Osteoblast (primary cell): ENCODE measurements around the gene BHMT2. TPM values are rescaled to one million over a fixed set of nuclear protein-coding genes. Genes with fewer than 3 reads are reported as not detected.

ENCODE experiments used
- DNase-seq: peaks from one replicate; pipeline ENCODE4 v3.0.0; 2011; ENCODE audit warnings: low spot score, mixed read lengths; ENCODE audit not compliant: insufficient read length; ENCODE audit errors: missing footprints
- H2AFZ ChIP-seq: 2 replicates; pipeline ENCODE4 v1.6.0; 2011; ENCODE audit warnings: mild to moderate bottlenecking, low read length
- H3K27ac ChIP-seq: 2 replicates; pipeline ENCODE4 v1.5.1; 2011; ENCODE audit warnings: mild to moderate bottlenecking, low read depth, low read length, moderate library complexity
- H3K27me3 ChIP-seq: 2 replicates; pipeline ENCODE4 v1.6.0; 2012; ENCODE audit warnings: mild to moderate bottlenecking, control low read depth, inconsistent platforms, low read length, moderate library complexity; ENCODE audit not compliant: insufficient read depth
- H3K36me3 ChIP-seq: 2 replicates; pipeline ENCODE4 v1.5.1; 2011; ENCODE audit warnings: mild to moderate bottlenecking, low read length, control low read depth, moderate library complexity; ENCODE audit not compliant: insufficient read depth
- H3K4me1 ChIP-seq: 2 replicates; pipeline ENCODE4 v1.5.1; 2011; ENCODE audit warnings: mild to moderate bottlenecking, low read length, control low read depth, moderate library complexity; ENCODE audit not compliant: insufficient read depth
- H3K4me2 ChIP-seq: 2 replicates; pipeline ENCODE4 v1.6.0; 2011; ENCODE audit warnings: mild to moderate bottlenecking, low read length; ENCODE audit not compliant: insufficient read depth
- H3K4me3 ChIP-seq: fragments of 200-600 bp; sonication (generic); 3 replicates; pipeline ENCODE4 v1.5.1; 2012; ENCODE audit warnings: mild to moderate bottlenecking, low read length, inconsistent platforms; ENCODE audit not compliant: insufficient read depth
- H3K79me2 ChIP-seq: 2 replicates; pipeline ENCODE4 v1.6.0; 2012; ENCODE audit warnings: mild to moderate bottlenecking, low read length, control low read depth, inconsistent platforms; ENCODE audit not compliant: insufficient read depth
- H3K9me3 ChIP-seq: 2 replicates; pipeline ENCODE4 v1.5.1; 2011; ENCODE audit warnings: low read depth, low read length, control low read depth
- H4K20me1 ChIP-seq: 2 replicates; pipeline ENCODE4 v1.6.0; 2012; ENCODE audit warnings: mild to moderate bottlenecking, low read length, control low read depth; ENCODE audit not compliant: insufficient read depth
- total RNA-seq: library from RNA; depleted of rRNA; stranded (reverse); fragments of >200 nt; gene quantifications from 2 replicates; pipeline ENCODE4 v1.2.3, GENCODE V29; 2012
- TF ChIP-seq, protein P1 (sequence below): IDR thresholded peaks from 2 replicates; pipeline ENCODE4 v1.5.1; 2011; ENCODE audit warnings: mild to moderate bottlenecking, low read depth, low read length, moderate library complexity; ENCODE audit errors: extremely low read depth

Gene BHMT2
- total RNA-seq, 1 donor: 8.3 TPM

DNA sequence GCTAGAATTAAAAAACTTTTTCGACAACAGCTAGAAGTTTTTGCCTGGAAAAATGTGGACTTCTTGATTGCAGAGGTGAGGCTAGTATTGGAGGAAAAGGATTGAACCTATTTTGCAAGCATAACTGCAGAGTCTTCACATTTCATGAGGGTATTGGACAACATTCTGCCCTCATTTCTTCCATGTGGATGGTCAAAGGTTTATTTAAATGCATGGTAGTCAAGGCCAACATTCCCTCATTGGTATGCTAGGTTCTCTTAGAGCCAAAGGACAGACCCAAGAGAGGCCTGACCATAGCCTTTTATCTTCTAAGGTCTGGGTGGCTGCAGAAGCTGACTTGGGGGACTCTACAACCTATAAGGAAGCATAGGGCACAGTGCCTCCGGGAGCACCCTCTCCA lies 11.2 kb downstream of the BHMT2 start:
- no peaks in the 10 kb centered on the region for H4K20me1 ChIP-seq
- no peaks in the 10 kb centered on the region for H3K79me2 ChIP-seq
- no peak for DNase-seq
- no peak overlapping the region for H3K4me2 ChIP-seq
- no peaks in the 10 kb centered on the region for H3K27me3 ChIP-seq
- H3K9me3 ChIP-seq: no peaks in the 10 kb centered on the region
- no peak overlapping the region for H3K4me3 ChIP-seq
- no peaks in the 10 kb centered on the region for H3K36me3 ChIP-seq
- TF ChIP-seq, protein P1, sequence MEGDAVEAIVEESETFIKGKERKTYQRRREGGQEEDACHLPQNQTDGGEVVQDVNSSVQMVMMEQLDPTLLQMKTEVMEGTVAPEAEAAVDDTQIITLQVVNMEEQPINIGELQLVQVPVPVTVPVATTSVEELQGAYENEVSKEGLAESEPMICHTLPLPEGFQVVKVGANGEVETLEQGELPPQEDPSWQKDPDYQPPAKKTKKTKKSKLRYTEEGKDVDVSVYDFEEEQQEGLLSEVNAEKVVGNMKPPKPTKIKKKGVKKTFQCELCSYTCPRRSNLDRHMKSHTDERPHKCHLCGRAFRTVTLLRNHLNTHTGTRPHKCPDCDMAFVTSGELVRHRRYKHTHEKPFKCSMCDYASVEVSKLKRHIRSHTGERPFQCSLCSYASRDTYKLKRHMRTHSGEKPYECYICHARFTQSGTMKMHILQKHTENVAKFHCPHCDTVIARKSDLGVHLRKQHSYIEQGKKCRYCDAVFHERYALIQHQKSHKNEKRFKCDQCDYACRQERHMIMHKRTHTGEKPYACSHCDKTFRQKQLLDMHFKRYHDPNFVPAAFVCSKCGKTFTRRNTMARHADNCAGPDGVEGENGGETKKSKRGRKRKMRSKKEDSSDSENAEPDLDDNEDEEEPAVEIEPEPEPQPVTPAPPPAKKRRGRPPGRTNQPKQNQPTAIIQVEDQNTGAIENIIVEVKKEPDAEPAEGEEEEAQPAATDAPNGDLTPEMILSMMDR: no peak
- H3K27ac ChIP-seq: no peak overlapping the region
- H2AFZ ChIP-seq: no peak overlapping the region
- peaks cover 6% of the 10 kb centered on the region for H3K4me1 ChIP-seq

DNA sequence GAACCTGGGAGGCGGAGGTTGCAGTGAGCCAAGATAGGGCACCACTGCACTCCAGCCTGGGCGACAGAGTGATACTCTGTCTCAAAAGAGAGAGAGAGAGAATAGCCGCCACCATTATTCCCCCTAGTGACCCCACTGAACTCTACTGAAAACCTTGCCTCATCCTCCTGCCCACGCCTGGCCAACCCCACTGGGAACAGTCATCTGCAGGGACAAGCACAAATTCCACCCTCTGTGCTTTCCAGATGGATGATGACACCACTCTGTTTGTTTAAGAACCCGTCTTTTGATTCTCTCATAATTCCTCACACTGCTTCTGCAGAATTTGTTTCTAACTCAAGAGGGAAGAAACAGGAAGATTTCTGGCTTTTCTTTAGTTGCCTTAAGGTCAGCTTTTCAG lies 12.2 kb downstream of the BHMT2 start:
- H4K20me1 ChIP-seq: no peaks in the 10 kb centered on the region
- no peaks in the 10 kb centered on the region for H3K27me3 ChIP-seq
- H3K79me2 ChIP-seq: no peaks in the 10 kb centered on the region
- TF ChIP-seq, protein P1: no peak
- no peak overlapping the region for H3K4me2 ChIP-seq
- no peak overlapping the region for H3K27ac ChIP-seq
- H3K4me3 ChIP-seq: no peak overlapping the region
- no peaks in the 10 kb centered on the region for H3K36me3 ChIP-seq
- DNase-seq: no peak
- no peaks in the 10 kb centered on the region for H3K9me3 ChIP-seq
- no peak overlapping the region for H2AFZ ChIP-seq
- peaks cover 6% of the 10 kb centered on the region for H3K4me1 ChIP-seq

DNA sequence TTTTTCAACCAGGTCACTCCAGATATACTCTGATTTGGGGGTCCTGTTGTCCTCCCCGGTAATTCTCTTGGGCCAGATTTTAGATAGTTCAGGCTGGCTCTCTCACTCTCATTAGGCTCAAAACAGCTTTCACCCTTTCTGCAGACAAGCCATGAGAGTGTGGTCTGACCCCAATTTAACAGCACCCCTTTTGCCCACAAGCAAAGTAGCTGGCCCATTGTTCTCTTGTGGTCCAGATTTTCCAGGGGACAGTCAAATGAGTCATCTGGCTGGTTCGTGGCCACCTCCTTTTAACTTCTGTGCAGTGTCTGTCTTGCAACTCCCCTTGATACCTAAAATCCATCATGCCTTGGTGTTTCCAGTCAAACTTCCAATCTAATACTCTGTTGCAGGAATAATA lies 16.5 kb downstream of the BHMT2 start:
- no peaks in the 10 kb centered on the region for H3K36me3 ChIP-seq
- TF ChIP-seq, protein P1: no peak
- no peaks in the 10 kb centered on the region for H3K9me3 ChIP-seq
- no peak overlapping the region for H2AFZ ChIP-seq
- H4K20me1 ChIP-seq: no peaks in the 10 kb centered on the region
- no peak overlapping the region for H3K4me2 ChIP-seq
- peaks cover 3% of the 10 kb centered on the region for H3K27me3 ChIP-seq
- no peak overlapping the region for H3K27ac ChIP-seq
- H3K4me3 ChIP-seq: no peak overlapping the region
- H3K4me1 ChIP-seq: peaks cover 6% of the 10 kb centered on the region
- no peaks in the 10 kb centered on the region for H3K79me2 ChIP-seq
- no peak for DNase-seq

DNA sequence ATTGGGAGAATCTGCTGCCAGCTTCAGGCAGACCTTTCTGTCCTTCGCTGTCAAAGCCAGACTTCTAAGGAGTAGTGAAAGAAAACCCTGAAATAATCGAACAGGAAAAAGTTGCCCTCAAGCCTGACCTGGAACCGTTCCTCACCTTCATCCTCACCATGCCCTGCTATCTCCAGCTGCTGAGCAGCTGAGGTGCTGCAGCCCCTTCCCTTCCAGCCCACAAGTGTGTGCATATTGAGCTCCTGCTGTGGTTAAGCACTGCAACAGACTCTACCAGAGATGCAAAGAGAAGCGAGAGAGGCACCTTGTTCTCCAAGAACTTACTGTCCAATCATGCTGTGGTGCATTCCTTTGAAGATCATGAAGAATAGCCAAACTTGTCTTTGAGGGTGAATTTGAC lies 18.9 kb downstream of the BHMT2 start:
- no peaks in the 10 kb centered on the region for H3K9me3 ChIP-seq
- no peak overlapping the region for H3K4me2 ChIP-seq
- TF ChIP-seq, protein P1: no peak
- H3K4me3 ChIP-seq: no peak overlapping the region
- no peak for DNase-seq
- H4K20me1 ChIP-seq: no peaks in the 10 kb centered on the region
- no peaks in the 10 kb centered on the region for H3K36me3 ChIP-seq
- H3K4me1 ChIP-seq: no peaks in the 10 kb centered on the region
- H3K79me2 ChIP-seq: no peaks in the 10 kb centered on the region
- H3K27ac ChIP-seq: no peak overlapping the region
- H2AFZ ChIP-seq: no peak overlapping the region
- H3K27me3 ChIP-seq: peaks cover 19% of the 10 kb centered on the region
